Skeletal muscle satellite cell (primary cell): Measurements from ENCODE around the gene SORCS1.
"Not testable (repeated sequence)": the region's sequence is repeated elsewhere in the genome, so short reads cannot be mapped to it uniquely, and the experiment has no call there.

Experiments
- H3K27me3 ChIP-seq: 2 replicates; pipeline ENCODE4 v1.7.0; 2013; ENCODE audit warnings: low read length; ENCODE audit not compliant: control insufficient read depth, insufficient read depth
- H3K36me3 ChIP-seq: 2 replicates; pipeline ENCODE4 v1.7.0; 2013; ENCODE audit warnings: mild to moderate bottlenecking, control low read depth, low read length; ENCODE audit not compliant: insufficient read depth
- H3K4me1 ChIP-seq: 2 replicates; pipeline ENCODE4 v1.7.0; 2013; ENCODE audit warnings: low read length; ENCODE audit not compliant: control insufficient read depth, insufficient read depth
- H3K4me2 ChIP-seq: 2 replicates; pipeline ENCODE4 v1.7.0; 2013; ENCODE audit warnings: mild to moderate bottlenecking, low read length
- H3K4me3 ChIP-seq: 2 replicates; pipeline ENCODE4 v1.7.0; 2013; ENCODE audit warnings: low read length
- H3K9ac ChIP-seq: 2 replicates; pipeline ENCODE4 v1.7.0; 2013; ENCODE audit warnings: mild to moderate bottlenecking, low read depth, low read length, moderate library complexity
- H3K9me3 ChIP-seq: replicated peaks from 2 replicates; pipeline ENCODE4 v1.7.0; 2013; ENCODE audit warnings: mild to moderate bottlenecking, control low read depth, low read length

SORCS1 gene

GRCh38 chr10:106930751-106931150 lies 233.8 kb downstream of the SORCS1 start:
- Histone ChIP-seq H3K9ac (no peak overlapping the region), H3K4me2 (no peak overlapping the region), H3K27me3 (no peaks in the 10 kb centered on the region), H3K4me3 (no peak overlapping the region), H3K9me3 (peaks cover 3% of the 10 kb centered on the region), H3K4me1 (no peaks in the 10 kb centered on the region), H3K36me3 (no peaks in the 10 kb centered on the region)

DNA sequence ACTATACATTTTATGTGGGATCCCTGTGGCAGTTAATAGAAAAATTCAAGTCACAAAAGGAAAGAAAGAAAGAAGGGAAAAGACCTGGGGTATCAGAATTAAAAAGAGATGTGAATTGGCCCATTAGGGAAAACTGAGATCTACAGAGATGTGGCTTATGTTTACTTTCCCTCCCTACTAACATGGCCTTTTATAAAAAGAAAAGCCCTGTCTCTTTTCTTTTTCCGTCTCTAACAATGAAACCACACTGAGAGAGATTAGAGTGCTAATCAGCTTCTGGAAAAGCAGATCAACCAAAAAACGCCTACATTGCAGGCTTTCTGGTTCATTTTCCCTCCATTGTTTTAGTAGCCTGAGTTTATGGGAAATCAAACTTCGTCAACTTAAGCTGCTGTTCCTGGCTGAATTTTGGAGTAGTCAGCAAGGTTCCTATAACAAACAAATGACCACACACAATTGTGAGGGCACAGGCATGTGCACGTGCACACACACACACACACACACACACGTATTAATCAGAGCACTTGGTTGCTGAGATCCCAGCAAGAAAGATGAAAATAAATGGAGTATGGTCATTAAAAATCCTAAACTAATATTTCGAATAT lies 235.1 kb downstream of the SORCS1 start:
- no peaks in the 10 kb centered on the region for H3K4me1 ChIP-seq
- no peak overlapping the region for H3K4me3 ChIP-seq
- no peak overlapping the region for H3K9ac ChIP-seq
- no peak overlapping the region for H3K4me2 ChIP-seq
- no peaks in the 10 kb centered on the region for H3K27me3 ChIP-seq
- H3K36me3 ChIP-seq, result no peaks in the 10 kb centered on the region
- H3K9me3 ChIP-seq, result peaks cover 3% of the 10 kb centered on the region

DNA sequence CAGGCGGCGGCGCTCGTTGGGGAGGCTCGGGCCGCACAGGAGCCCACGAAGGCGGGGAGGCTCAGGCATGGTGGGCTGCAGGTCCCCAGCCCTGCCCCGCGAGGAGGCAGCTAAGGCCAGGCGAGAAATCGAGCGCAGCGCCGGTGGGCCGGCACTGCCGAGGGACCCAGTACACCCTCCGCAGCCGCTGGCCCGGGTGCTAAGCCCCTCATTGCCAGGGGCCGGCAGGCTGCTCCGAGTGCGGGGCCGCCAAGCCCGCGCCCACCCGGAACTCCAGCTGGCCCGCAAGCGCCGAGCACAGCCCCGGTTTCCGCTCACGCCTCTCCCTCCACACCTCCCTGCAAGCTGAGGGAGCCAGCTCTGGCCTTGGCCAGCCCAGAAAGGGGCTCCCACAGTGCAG lies 236.4 kb downstream of the SORCS1 start:
- H3K36me3 ChIP-seq, H3K4me2 ChIP-seq, H3K27me3 ChIP-seq, H3K4me1 ChIP-seq, H3K9me3 ChIP-seq, H3K9ac ChIP-seq, H3K4me3 ChIP-seq: not testable (repeated sequence)

DNA sequence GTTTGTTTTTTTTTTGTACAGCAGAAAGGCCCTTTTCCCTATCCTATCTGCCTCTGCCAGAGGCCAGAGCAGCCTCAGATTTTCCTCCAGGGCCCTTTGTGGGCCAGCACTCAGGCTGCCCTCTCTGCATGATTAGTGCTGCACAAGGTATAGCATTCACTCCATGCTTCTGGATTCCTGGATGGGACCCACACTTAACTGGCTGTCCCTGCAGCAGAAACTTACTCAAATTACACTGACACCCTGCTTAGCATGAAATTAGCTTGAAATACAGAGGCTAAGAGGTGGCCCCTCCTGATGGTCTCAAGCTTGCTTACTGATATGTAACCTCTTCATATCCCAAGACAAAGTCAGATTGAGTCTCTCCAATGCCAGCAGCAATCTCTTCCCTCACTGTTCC lies 239.3 kb downstream of the SORCS1 start:
- H3K36me3 ChIP-seq, result no peaks in the 10 kb centered on the region
- H3K4me3 ChIP-seq, result no peak overlapping the region
- H3K9me3 ChIP-seq, result peaks cover 3% of the 10 kb centered on the region
- H3K4me2 ChIP-seq, result no peak overlapping the region
- no peaks in the 10 kb centered on the region for H3K27me3 ChIP-seq
- no peaks in the 10 kb centered on the region for H3K4me1 ChIP-seq
- H3K9ac ChIP-seq, result no peak overlapping the region

- Histone ChIP-seq H3K4me3 (no peak overlapping the region), H3K4me2 (no peak overlapping the region), H3K4me1 (no peaks in the 10 kb centered on the region), H3K36me3 (no peaks in the 10 kb centered on the region), H3K27me3 (no peaks in the 10 kb centered on the region), H3K9me3 (peaks cover 2% of the 10 kb centered on the region), H3K9ac (no peak overlapping the region)
Observed at GRCh38 chr10:106920538-106920937, 244.0 kb downstream of the SORCS1 start.

DNA sequence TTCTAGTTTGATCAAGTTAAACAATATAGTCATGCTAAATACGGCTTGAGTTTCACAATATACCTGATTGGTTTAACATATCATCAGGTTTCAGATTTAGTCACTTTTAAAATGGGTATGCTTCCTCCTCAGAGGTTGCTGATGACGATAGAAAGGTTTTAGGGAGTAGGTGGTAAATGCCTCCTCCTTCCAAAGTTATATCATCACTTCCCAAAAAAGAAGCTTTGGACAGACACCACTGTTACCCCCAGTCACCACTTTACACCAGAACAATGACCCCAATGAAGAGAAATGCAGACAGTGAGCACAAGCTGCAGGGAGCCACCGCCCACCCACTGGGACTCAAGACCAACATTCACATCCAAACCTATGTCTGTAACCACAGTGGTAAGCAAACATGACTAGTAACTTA lies 244.6 kb downstream of the SORCS1 start:
- H3K4me1 ChIP-seq, result no peaks in the 10 kb centered on the region
- no peak overlapping the region for H3K4me3 ChIP-seq
- H3K9ac ChIP-seq, result no peak overlapping the region
- H3K4me2 ChIP-seq, result no peak overlapping the region
- peaks cover 2% of the 10 kb centered on the region for H3K9me3 ChIP-seq
- H3K36me3 ChIP-seq, result no peaks in the 10 kb centered on the region
- no peaks in the 10 kb centered on the region for H3K27me3 ChIP-seq

- no peaks in the 10 kb centered on the region for H3K27me3 ChIP-seq
- no peak overlapping the region for H3K4me2 ChIP-seq
- no peak overlapping the region for H3K4me3 ChIP-seq
- no peaks in the 10 kb centered on the region for H3K36me3 ChIP-seq
- H3K9me3 ChIP-seq, result peaks cover 2% of the 10 kb centered on the region
- no peaks in the 10 kb centered on the region for H3K4me1 ChIP-seq
- no peak overlapping the region for H3K9ac ChIP-seq
Observed at GRCh38 chr10:106917452-106918055, 247.0 kb downstream of the SORCS1 start.

DNA sequence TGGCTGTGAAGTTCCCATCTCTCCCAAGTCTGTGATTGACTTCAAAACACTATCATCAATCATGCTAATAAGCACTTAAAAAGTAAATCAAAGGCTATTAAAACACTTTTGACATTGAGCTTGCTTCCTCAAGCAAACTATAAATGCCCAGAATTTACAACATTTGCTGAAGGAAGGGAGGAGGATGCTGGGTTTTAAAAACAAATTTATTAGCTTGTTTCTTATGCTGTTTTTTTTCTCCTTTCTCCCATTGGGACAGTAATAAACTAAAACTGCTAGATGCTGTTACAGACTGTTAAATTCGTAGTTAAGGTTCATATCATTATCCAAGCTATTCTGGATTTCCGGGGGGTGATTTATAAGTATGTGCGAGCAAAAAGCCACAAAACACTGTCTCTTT lies 250.5 kb downstream of the SORCS1 start:
- H3K4me3 ChIP-seq, result no peak overlapping the region
- H3K9me3 ChIP-seq, result peaks cover 4% of the 10 kb centered on the region
- H3K27me3 ChIP-seq, result no peaks in the 10 kb centered on the region
- no peak overlapping the region for H3K9ac ChIP-seq
- no peaks in the 10 kb centered on the region for H3K36me3 ChIP-seq
- H3K4me1 ChIP-seq, result no peaks in the 10 kb centered on the region
- no peak overlapping the region for H3K4me2 ChIP-seq

DNA sequence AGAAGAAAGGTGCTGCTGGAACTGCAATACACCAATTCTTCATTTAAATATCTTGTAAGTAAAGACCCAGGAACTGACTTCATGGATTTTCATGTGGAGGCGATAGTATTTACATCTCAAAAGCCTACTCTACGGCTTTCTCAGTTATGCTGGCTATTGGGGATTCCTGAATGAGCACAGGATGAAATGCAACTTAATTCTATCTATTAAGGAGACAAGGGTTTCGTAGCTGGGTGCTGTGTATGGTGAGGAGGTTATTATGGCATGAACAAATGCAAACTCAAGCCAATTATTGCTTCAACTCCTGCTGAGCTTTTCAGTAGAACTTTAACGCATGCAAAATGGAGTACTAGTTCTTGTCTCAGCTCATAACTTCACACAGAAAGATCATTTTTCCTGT lies 251.2 kb downstream of the SORCS1 start:
- H3K27me3 ChIP-seq, result no peaks in the 10 kb centered on the region
- H3K4me2 ChIP-seq, result no peak overlapping the region
- no peak overlapping the region for H3K9ac ChIP-seq
- no peak overlapping the region for H3K4me3 ChIP-seq
- H3K36me3 ChIP-seq, result no peaks in the 10 kb centered on the region
- no peaks in the 10 kb centered on the region for H3K4me1 ChIP-seq
- H3K9me3 ChIP-seq, result peaks cover 7% of the 10 kb centered on the region

DNA sequence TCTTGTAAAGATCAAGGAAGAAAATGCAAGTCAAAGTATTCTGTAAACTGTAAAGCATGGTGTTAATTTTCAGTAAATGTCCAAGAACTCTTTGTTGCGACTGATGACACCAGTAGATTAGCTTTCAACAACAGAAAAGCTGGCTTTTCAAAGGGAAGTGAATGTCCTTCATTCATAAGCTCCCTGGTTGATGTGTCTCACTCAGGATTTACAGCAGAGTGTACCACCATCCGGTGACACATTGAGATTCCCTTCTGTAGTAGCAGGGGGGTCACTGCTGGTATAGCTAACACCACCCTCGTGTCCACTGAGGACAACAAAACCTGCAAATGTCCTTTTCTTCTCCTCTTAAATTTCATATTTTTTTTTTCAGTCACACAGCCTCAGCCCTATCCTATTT lies 253.4 kb downstream of the SORCS1 start:
- Histone ChIP-seq H3K9ac (no peak overlapping the region), H3K9me3 (peaks cover 7% of the 10 kb centered on the region), H3K4me1 (no peaks in the 10 kb centered on the region), H3K27me3 (no peaks in the 10 kb centered on the region), H3K4me2 (no peak overlapping the region), H3K4me3 (no peak overlapping the region), H3K36me3 (no peaks in the 10 kb centered on the region)

- peaks cover 7% of the 10 kb centered on the region for H3K9me3 ChIP-seq
- no peaks in the 10 kb centered on the region for H3K36me3 ChIP-seq
- H3K4me1 ChIP-seq, result no peaks in the 10 kb centered on the region
- H3K4me2 ChIP-seq, result no peak overlapping the region
- H3K4me3 ChIP-seq, result no peak overlapping the region
- H3K9ac ChIP-seq, result no peak overlapping the region
- no peaks in the 10 kb centered on the region for H3K27me3 ChIP-seq
Observed at GRCh38 chr10:106910666-106911065, 253.8 kb downstream of the SORCS1 start.

- no peak overlapping the region for H3K4me3 ChIP-seq
- H3K4me1 ChIP-seq, result no peaks in the 10 kb centered on the region
- no peak overlapping the region for H3K9ac ChIP-seq
- H3K27me3 ChIP-seq, result no peaks in the 10 kb centered on the region
- H3K4me2 ChIP-seq, result no peak overlapping the region
- H3K9me3 ChIP-seq, result peaks cover 7% of the 10 kb centered on the region
- H3K36me3 ChIP-seq, result no peaks in the 10 kb centered on the region
Observed at GRCh38 chr10:106908225-106908624, 256.3 kb downstream of the SORCS1 start.
